HepG2 (cell line): Measurements from ENCODE around the gene ACTR3. TPM values are rescaled to one million over a fixed set of nuclear protein-coding genes. Genes with fewer than 3 reads are reported as not detected.

Experiments used
- ATF6 ChIP-seq: sonication (generic); formaldehyde crosslinking; conservative IDR thresholded peaks from 2 replicates; pipeline ENCODE4 v1.4.0; 2020; ENCODE audit warnings: missing genetic modification reagents
- CENPT ChIP-seq: sonication (generic); formaldehyde crosslinking; IDR thresholded peaks from 2 replicates; pipeline ENCODE4 v1.8.0; 2022; ENCODE audit warnings: low read depth, mild to moderate bottlenecking, moderate library complexity, missing genetic modification reagents
- FOXC1 ChIP-seq: sonication (generic); formaldehyde crosslinking; IDR thresholded peaks from 2 replicates; pipeline ENCODE4 v1.8.0; 2022; ENCODE audit warnings: mild to moderate bottlenecking, missing genetic modification reagents, borderline replicate concordance
- NBN ChIP-seq: fragments of 450-650 bp; conservative IDR thresholded peaks from 2 replicates; pipeline ENCODE4 v1.6.1; 2017
- NPAS2 ChIP-seq: sonication (generic); formaldehyde crosslinking; IDR thresholded peaks from 2 replicates; pipeline ENCODE4 v1.8.0; 2022; ENCODE audit warnings: mild to moderate bottlenecking, missing genetic modification reagents, borderline replicate concordance
- NR3C1 ChIP-seq: sonication (generic); formaldehyde crosslinking; IDR thresholded peaks from 2 replicates; pipeline ENCODE4 v1.4.0; 2020; ENCODE audit warnings: missing genetic modification reagents
- PAX8 ChIP-seq: sonication (generic); formaldehyde crosslinking; IDR thresholded peaks from 2 replicates; pipeline ENCODE4 v1.8.0; 2022; ENCODE audit warnings: mild to moderate bottlenecking, missing genetic modification reagents, borderline replicate concordance
- PREB ChIP-seq: sonication (generic); formaldehyde crosslinking; IDR thresholded peaks from 2 replicates; pipeline ENCODE4 v1.4.0; 2020; ENCODE audit warnings: missing genetic modification reagents
- PRMT3 ChIP-seq: sonication (generic); formaldehyde crosslinking; IDR thresholded peaks from 2 replicates; pipeline ENCODE4 v1.8.1; 2022; ENCODE audit warnings: low read depth, mild to moderate bottlenecking, moderate library complexity, missing genetic modification reagents, borderline replicate concordance
- RXRB ChIP-seq: IDR thresholded peaks from 2 replicates; pipeline ENCODE4 v1.6.1; 2016; ENCODE audit warnings: borderline replicate concordance, missing genetic modification reagents, missing compliant biosample characterization
- SP140L ChIP-seq: sonication (generic); formaldehyde crosslinking; IDR thresholded peaks from 2 replicates; pipeline ENCODE4 v1.4.0; 2020; ENCODE audit warnings: missing genetic modification reagents, borderline replicate concordance
- SRSF4 ChIP-seq: fragments of 200-400 bp; formaldehyde crosslinking; IDR thresholded peaks from one replicate; pipeline ENCODE4 v1.6.1; 2018; ENCODE audit warnings: mild to moderate bottlenecking, low read depth, low read length, moderate library complexity; ENCODE audit not compliant: poor library complexity, severe bottlenecking
- TAF15 ChIP-seq: fragments of 200-400 bp; formaldehyde crosslinking; IDR thresholded peaks from one replicate; pipeline ENCODE4 v1.6.1; 2018; ENCODE audit warnings: mild to moderate bottlenecking, low read depth, low read length; ENCODE audit not compliant: poor library complexity, severe bottlenecking
- ZNF337 ChIP-seq: sonication (generic); formaldehyde crosslinking; IDR thresholded peaks from 2 replicates; pipeline ENCODE4 v1.5.1; 2020; ENCODE audit warnings: missing genetic modification reagents, low read depth, mild to moderate bottlenecking, borderline replicate concordance
- ZNF407 ChIP-seq: sonication (generic); formaldehyde crosslinking; IDR thresholded peaks from one replicate; pipeline ENCODE4 v1.5.1; 2020; ENCODE audit warnings: mild to moderate bottlenecking, missing genetic modification reagents; ENCODE audit errors: not compliant biosample characterization
- ZNF451 ChIP-seq: sonication (generic); formaldehyde crosslinking; IDR thresholded peaks from 2 replicates; pipeline ENCODE4 v1.5.0; 2020; ENCODE audit warnings: mild to moderate bottlenecking, missing genetic modification reagents
- ZNF788 ChIP-seq: sonication (generic); formaldehyde crosslinking; IDR thresholded peaks from 2 replicates; pipeline ENCODE4 v1.5.0; 2020; ENCODE audit warnings: mild to moderate bottlenecking, missing genetic modification reagents, borderline replicate concordance
- ZSCAN22 ChIP-seq: sonication (generic); formaldehyde crosslinking; IDR thresholded peaks from 2 replicates; pipeline ENCODE4 v1.4.0; 2020; ENCODE audit warnings: mild to moderate bottlenecking, missing genetic modification reagents
- polyA plus RNA-seq, 8 experiments: library from polyadenylated mRNA; depleted of rRNA in 3 of 8; stranded (reverse) in 7 of 8; unstranded in 1 of 8; fragments of >200 nt; fragmentation: Illumina TruSeq in 4 of 8; extraction: Trizol in 4 of 8; gene quantifications; 2 replicates each; pipeline versions ENCODE4 v1.2.1 to v1.2.3, GENCODE V29; 2011 to 2016; ENCODE audit warnings: low read depth in 4 of 8, missing spikeins in 1 of 8, mixed read lengths in 1 of 8; ENCODE audit not compliant: insufficient read depth in 1 of 8
- total RNA-seq, 5 experiments: library from RNA; depleted of rRNA; stranded (reverse); fragments of >200 nt; fragmentation: Illumina TruSeq; extraction: Trizol; gene quantifications; 2 replicates each; pipeline ENCODE4 v1.2.3, GENCODE V29; 2016; ENCODE audit warnings: low read depth in 1 of 5

Gene ACTR3
- total and polyA plus RNA-seq, 2 of the 13 experiments (the other 11 are each of a cell fraction or from before 2014, with no cell fraction given): 123 to 225 TPM

- TF ChIP-seq PREB (CRISPR knock-in tag): no peak
- TF ChIP-seq NBN: no peak
- peak; percentile 48; the same call in 1 of the 2 replicates for TF ChIP-seq FOXC1 (CRISPR knock-in tag)
- TF ChIP-seq ZNF451 (CRISPR knock-in tag): no peak
- no peak for TF ChIP-seq ATF6 (CRISPR knock-in tag)
- TF ChIP-seq PAX8 (CRISPR knock-in tag): no peak
- TF ChIP-seq ZNF788 (CRISPR knock-in tag): no peak; the same call in 1 of the 2 replicates
- TF ChIP-seq CENPT: no peak
- no peak for TF ChIP-seq NR3C1
- no peak for TF ChIP-seq PRMT3 (CRISPR knock-in tag)
- no peak for TF ChIP-seq ZNF407 (CRISPR knock-in tag)
- no peak for TF ChIP-seq TAF15
- no peak for TF ChIP-seq ZNF337 (CRISPR knock-in tag)
- no peak for TF ChIP-seq ZSCAN22 (CRISPR knock-in tag)
- no peak for TF ChIP-seq NPAS2
- TF ChIP-seq RXRB (CRISPR knock-in tag): no peak
- TF ChIP-seq SP140L: no peak
- TF ChIP-seq SRSF4: no peak
Observed at GRCh38 chr2:113977060-113977659, 87.3 kb downstream of the ACTR3 start (continued).
